Transverse colon (tissue), 4 donors: ENCODE data around the gene SDK1.

ENCODE experiments used
- EP300 ChIP-seq: sonication (generic); formaldehyde crosslinking; IDR thresholded peaks from one replicate; pipeline ENCODE4 v1.6.1; 2017; ENCODE audit warnings: antibody characterized with exemption, low read depth
- POLR2AphosphoS5 ChIP-seq, 3 donors: sonication (generic); formaldehyde crosslinking; IDR thresholded peaks; one replicate each; pipeline ENCODE4 v1.6.1; 2016; ENCODE audit warnings: antibody characterized with exemption in 3 of 3
- TF ChIP-seq, protein P1 (sequence below), 5 experiments: fragments of 200-600 bp in 3 of 5; fragments of 450-650 bp in 2 of 5; sonication (generic) in 3 of 5; IDR thresholded peaks; 1 replicate in 2 of 5; 2 replicates in 3 of 5; pipeline ENCODE4 v1.5.1; 2016 to 2017; ENCODE audit warnings: antibody characterized with exemption in 5 of 5, inconsistent platforms in 3 of 5, mild to moderate bottlenecking in 2 of 5, moderate library complexity in 1 of 5

DNA sequence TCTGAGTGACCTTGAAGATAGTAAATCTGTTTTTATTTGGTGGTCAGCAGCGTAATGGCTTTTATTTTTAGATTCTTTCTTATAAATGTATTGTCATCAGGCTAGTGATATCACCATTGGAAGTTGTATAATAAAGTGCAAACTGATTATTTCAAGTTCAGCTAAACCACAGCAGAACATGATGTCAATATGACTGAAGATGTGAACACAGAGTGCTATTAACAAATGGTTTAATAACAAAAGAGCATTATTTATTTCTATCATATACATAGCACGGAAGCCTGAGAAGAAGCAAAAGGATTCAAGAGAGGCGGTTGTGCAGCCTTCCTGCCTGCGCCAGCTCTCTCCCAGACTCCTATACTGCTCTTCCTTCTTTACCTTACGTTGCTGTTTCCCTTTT lies 142.7 kb downstream of the SDK1 start:
- TF ChIP-seq, protein P1, sequence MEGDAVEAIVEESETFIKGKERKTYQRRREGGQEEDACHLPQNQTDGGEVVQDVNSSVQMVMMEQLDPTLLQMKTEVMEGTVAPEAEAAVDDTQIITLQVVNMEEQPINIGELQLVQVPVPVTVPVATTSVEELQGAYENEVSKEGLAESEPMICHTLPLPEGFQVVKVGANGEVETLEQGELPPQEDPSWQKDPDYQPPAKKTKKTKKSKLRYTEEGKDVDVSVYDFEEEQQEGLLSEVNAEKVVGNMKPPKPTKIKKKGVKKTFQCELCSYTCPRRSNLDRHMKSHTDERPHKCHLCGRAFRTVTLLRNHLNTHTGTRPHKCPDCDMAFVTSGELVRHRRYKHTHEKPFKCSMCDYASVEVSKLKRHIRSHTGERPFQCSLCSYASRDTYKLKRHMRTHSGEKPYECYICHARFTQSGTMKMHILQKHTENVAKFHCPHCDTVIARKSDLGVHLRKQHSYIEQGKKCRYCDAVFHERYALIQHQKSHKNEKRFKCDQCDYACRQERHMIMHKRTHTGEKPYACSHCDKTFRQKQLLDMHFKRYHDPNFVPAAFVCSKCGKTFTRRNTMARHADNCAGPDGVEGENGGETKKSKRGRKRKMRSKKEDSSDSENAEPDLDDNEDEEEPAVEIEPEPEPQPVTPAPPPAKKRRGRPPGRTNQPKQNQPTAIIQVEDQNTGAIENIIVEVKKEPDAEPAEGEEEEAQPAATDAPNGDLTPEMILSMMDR (IDR thresholded peaks at IDR 0.05): no peak
- TF ChIP-seq EP300 (no peak), POLR2AphosphoS5 (IDR thresholded peaks at IDR 0.05) (no peak)
